Measurements from ENCODE around the gene PTPN12.
"Not testable (repeated sequence)": the region's sequence is repeated elsewhere in the genome, so short reads cannot be mapped to it uniquely, and the experiment has no call there.

Gene PTPN12

DNA sequence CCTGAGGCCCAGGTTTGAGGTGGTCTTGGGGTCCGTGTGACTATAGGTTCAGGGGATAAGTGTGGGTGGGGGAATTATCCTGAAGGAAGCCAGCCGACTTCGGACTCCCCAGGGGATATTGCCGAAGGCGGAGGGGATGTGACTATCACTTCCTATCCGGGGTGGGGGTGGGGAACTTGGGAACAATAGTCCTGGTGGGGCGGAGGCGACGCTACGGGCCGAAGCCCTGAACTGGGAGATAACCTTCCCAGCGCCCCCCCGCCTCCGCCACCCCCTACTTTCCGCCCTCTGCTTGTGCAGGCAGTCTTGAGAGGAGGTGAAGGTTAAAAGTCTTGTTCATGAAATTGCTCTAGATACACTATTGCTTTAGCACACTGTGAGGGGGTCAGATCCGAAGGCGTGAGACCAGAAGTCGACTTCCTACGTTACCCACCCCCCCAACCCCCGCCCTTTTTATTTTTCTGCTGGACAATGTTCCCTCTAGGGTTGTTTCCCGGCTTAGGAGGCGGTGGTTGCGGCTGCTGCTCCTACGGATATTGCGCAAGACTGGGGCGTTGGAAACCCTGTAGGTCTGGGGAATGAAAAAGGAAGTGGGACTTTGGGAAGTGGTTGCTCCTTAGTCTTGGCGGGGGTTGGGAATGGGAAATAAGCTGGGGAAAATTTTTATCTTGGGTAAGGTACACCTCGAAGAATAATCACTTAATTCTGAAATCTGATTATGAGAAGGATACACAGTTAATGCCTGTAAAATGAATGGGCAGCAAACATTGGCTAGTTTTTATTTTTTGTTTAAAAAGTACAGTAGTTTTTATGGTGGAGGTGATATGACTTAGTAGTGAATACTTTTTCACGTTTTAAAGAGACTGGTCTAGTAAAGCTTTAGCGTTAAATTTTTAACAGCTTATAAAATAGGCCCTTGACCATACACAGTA, 1.5 kb downstream of the PTPN12 start:
- no peak for FAIRE-seq

DNA sequence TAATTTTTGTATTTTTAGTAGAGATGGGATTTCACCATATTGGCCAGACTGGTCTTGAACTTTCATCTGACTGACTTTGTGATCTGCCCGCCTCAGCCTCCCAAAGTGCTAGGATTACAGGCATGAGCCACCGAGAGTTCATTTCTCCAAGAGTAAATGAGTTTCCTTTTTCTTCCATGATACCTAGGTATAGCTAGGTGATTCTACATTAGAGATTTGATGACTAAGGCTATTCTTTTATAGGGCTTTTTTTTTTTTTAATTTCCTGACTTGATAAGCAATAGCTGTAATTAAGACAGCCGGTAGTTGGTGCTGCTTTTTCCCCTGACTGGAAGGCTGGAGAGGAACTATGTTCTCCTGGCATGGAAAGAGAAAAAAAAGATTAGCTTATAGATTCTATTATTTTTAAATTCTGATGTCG, 3.3 kb downstream of the PTPN12 start:
- no peak for FAIRE-seq

DNA sequence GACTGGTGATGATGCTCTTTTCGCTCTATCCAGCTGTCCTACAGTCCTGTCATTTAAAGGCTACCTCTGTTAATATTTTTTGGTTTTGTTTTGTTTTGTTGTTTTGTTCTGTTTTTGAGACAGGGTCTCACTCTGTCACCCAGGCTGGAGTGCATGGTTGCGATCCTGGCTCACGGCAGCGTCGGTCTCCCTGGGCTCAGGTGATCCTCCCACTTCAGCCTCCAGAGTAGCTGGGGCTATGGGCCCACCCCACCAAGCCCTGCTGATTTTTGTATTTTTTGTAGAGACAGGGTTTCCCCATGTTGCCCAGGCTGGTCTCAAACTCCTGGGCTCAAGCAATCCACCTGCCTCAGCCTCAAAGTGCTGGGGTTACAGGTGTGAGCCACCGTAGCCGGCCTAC, 3.9 kb downstream of the PTPN12 start:
- FAIRE-seq = not testable (repeated sequence)

DNA sequence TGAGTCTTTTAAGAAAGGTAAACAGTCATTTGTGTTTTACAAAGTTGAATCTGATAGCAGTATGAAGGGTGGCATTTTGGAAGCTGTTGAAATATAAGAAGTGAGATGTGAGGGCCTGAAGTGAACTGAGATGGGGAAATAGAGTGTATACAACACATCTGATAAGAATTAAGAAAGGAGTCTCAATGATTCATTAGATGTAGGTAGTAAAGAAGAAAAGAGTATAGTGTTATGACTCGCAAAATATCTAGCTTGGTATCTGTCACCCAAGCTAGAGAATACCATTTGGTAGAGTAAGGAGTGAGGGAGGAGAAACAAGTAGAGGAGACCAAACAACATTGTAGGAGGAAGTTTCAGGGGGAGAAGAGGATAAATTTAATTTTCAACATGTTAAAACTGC, 5.3 kb downstream of the PTPN12 start:
- FAIRE-seq = no peak

DNA sequence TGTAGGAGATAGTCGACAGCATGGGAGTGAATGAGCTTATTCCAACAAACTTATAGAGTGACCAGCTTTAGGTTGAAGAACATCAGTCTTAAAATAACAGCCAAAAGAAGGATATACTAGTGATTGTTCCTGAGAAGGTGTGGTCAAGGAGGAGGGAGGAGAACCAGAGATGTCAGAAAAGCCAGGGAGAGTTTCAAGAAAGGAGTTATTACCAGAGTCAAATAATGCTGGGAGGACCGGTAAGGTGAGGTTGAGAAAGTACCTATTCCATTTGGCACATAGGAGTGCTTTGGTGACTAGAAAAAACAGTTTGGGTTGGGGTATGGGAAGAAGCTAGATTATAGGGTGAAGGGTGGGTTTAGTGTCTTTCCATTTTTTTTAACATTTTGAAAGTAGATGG, 5.8 kb downstream of the PTPN12 start:
- FAIRE-seq = no peak

DNA sequence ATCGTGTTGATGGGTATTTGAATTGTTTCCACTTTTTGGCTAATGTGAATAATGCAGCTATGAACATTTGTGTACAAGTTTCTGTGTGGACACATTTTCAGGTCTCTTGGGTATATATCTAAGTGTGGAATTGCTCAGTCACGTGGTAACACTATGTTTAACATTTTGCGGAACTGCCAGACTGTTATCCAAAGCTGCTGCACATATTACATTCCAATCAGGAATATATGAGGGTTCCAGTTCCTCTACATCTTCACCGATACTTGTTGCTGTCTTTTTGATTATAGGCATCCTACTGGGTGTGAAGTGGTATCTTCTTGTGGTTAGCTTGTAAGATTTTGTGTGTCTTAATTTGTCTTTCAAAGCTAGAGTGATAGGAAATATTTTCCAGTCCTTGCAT, 6.8 kb downstream of the PTPN12 start:
- no peak for FAIRE-seq

DNA sequence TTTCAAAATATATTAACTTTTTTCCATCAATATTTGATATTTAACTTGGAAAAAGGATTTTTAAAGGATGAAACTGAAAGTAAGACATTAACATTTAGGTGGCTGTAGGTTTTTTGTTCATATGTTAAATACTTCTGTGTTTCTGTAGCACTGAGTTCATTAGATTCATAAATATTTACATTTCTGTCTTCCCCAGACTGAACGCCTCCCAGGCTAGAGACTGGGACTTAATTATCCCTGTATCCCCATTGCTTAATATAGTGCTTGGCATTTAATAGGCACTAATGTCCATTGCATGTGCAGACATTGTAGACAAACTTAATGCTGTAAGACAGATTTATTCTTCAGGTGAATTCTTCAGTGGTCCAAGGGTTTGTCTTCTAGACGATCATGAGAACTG, 7.4 kb downstream of the PTPN12 start:
- no peak for FAIRE-seq

DNA sequence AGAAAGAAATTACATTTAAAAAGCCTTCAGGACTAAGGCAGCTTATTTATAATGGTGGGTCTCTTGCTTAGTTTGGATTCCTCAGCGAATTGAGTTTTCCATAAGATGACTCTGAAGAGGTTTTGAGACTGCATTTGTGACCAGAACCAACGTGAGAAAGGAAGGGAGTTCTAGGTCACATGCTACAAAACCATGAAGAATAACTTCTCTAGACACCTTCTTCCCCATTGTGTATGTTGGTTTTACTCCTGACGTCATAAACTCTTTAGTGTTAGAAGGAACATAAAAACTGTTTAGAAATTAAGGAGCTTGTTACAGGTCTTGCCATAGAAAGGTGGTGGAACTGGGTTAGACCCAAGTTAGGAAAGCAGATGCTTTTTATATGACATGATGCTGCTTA, 11.1 kb downstream of the PTPN12 start:
- no peak for FAIRE-seq

DNA sequence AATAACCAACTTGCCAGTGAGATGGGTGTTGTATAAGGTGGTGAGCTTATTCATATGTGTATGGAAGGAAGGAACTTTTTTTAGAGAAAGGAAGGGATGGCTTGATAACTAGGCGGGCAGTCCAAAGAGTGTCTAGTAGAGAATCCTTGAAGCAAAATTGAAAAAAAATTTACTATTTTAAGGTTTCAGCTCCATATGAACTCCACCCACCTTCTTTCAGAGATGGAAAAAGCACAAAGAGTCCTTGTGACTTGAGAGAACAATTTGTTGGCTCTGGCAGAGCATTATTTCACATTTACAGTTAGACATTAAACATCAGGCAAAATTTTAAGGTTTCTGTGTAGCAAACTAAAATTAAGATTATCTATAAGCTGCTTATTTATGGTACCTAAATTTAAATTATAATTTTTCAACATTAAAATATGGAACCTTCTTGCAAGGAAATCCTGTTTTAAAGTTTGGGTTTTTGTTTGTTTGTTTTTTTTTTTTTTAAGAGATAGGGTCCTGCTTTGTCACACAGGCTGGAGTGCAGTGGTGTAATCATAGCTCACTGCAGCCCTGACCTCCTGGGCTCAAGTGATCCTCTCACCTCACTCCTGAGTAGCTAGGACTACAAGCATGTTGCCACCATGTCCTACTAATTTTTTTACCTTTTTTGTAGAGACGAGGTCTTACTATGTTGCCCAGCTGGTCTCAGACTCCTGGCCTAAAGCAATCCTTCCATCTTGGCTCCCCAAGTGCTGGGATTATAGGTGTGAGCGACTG, 12.2 kb downstream of the PTPN12 start:
- FAIRE-seq = no peak

DNA sequence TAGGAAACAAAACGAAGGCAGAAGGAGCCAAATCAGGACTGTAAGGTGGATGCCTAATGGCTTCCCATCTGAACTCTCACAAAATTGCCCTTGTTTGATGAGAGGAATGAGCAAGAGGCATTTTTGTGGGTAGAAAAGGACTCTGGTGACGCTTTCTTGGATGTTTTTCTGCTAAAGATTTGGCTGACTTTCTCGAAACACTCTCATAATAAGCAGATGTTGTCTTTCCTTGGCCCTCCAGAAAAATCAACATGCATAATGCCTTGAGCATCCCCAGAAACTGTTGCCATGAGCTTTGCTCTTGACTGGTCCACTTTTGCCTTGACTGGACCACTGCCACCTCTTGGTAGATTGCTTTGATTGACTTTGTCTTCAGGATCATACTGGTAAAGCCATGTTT, 13.5 kb downstream of the PTPN12 start:
- no peak for FAIRE-seq

DNA sequence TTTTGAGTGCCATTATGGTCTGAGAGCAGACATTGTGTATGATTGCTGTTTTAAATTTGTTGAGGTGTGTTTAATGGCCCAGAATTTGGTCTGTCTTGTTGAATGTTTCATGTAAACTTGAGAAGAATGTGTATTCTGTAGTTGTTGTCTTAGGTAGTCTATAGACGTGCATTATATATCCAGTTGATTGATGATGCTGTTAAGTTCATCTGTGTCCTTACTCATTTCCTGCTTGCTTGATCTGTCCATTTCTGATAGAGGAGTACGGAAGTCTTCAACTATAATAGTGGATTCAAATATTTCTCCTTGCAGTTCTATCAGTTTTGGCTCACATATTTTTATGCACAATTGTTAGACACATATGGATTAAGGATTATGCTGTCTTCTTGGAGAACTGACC, 16.0 kb downstream of the PTPN12 start:
- no peak for FAIRE-seq

DNA sequence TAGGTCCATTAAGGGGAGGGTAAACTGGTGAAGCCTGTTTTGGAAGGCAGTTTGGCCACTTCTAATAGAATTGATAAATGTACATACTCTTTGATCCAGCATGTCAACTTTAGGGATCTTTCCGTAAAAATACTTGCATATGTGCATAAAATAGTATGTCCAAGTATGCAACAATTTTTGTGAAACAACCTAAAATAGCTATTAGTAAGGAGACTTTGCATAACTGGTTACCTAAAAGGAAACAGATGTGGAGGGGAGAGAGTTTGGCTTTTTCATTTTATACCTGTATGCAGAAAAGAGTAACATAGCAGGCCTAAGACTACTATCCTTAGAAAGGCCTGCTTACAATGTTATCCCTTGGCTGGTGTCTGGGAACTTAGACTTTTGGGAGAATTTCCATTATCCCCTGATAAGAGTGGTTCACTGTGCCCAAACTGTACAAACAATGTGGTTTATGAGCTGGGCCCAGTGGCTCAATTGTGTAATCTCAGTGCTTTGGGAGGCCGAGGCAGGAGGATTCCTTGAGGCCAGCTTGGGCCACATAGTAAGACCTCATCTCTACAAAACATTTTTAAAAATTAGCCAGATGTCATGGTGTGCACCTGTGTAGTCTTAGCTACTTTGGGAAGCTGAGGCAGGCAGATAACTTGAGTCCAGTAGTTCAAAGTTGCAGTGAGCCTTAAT, 21.3 kb downstream of the PTPN12 start:
- no peak for FAIRE-seq

DNA sequence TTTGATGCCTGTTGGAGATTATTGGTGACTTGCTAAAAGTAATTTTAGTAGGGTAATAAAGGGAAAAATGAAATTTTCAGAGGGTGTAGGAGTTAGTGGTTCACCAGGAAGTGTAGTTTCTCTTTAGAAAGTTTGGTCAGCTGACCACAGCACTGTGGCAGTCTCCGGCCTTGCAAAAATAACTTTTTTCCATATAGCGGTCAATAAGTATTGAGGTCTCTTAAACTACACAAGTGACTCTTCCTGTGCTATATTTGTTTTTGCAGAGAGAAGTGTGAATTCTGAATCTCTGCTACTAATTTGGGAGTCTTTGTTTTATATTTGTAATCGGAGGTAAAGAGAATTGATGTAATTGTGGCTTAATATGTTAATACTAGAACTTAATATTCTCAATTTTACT, 24.3 kb downstream of the PTPN12 start:
- no peak for FAIRE-seq

DNA sequence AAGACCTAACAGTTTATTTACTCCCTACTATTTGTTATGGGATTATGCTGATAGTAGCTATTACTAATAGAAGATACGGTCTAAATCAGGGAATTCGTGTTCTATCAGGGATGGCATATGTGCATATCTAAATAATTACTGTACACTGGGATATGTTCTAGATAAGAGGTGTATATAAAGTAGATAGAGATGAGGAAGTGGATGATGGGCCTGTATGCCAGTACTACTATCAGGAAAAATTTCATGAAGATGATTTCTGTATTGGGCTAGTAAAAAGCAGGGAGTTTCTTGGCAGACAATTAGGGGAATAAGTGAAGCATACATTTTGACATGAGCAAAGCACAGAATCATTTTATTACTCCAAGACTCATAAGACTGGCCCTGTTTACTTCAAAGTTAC, 26.2 kb downstream of the PTPN12 start:
- no peak for FAIRE-seq

DNA sequence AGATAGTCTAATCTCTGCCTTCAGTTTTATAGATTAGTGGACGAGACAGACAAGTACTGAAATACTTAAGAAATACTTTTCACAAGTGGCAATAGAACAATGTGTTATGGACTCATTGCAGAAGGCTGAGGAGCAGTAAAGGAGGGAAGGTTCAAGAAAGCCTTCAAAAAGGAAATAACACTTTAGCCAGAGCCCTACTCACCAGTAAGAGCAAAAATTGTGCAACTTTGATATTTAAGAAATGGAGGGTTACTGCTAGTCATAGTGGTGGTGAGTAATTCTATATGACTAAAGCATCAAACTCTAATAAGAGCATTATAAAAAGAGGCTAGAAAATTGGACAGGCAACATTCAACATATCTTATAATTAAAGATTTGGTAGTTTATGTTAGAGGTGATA, 28.8 kb downstream of the PTPN12 start:
- no peak for FAIRE-seq

DNA sequence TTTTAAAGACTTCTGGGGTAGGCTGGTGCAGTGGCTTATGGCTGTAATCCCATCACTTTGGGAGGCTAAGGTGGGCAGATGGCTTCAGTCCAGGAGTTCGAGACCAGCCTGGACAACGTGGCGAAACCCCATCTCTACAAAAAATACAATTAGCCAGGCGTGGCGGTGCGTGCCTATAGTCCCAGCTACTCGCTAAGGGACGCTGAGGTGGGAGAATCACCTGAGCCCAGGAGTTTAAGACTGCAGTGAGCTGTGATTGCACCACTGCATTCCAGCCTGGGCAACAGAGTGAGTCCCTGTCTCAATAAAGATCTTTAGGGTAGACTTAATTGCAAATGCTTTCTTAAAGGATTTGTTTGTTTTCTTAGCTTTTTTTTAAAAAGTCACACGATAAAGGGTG, 29.3 kb downstream of the PTPN12 start:
- no peak for FAIRE-seq

DNA sequence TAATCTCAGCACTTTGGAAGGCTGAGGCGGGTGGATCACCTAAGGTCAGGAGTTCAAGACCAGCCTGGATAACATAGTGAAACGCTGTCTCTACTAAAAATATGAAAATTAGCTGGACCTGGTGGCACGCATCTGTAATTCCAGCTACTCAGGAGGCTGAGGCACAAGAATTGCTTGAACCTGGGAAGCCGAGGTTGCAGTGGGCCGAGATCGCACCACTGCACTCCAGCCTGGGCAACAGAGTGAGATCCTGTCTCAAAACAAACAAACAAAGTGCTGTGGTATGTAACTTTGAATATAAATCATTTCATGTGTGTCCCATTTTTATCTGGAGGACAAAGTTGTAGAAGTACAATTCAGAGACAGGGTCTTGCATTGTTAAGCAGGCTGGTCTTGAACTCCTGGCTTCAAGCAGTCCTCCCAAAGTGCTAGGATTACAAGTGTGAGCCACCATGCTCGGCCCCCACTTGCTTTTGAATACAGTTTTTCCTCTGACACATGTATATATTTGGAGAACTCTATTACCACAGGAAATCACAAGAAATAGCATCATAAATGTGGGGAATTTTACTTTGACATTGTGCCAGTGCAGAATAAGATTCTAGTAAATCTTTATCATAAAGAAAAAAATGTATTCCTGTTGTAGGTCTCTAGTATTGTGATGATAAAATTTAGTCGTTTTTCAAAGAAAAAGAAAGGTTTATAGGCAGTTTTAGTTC, 32.6 kb downstream of the PTPN12 start:
- FAIRE-seq = no peak

DNA sequence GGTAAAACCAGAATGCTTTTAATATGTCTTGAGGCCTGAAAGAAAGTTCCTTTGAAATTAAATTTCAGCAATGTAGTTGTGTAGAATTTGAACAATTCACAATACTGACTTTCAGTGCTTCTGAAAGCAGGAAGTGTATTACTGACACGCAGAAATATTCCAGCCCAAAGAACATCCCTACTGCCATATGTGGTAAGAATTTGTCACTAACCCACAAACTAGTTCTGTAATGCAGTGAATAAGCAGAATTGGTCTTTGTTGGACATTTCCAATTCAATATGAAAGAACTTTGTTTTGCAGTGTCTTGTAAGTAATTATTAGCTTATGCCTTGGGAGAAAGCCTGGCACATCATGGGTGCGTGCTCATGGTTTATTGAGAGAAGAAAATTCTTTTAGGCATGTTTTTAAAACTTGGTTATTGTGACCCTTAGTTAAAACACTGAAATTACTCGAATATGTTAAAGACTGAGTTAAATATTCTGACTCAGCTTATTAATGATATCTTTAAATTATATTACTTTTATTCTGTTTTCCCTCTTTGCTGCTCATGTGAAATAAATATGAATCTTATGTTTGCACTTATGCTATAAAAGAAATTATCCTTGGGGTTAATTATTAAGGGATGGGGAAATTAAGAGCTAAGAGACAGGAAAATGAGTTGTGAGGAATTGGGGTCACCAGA, 33.4 kb downstream of the PTPN12 start:
- peak; percentile 4 for FAIRE-seq

DNA sequence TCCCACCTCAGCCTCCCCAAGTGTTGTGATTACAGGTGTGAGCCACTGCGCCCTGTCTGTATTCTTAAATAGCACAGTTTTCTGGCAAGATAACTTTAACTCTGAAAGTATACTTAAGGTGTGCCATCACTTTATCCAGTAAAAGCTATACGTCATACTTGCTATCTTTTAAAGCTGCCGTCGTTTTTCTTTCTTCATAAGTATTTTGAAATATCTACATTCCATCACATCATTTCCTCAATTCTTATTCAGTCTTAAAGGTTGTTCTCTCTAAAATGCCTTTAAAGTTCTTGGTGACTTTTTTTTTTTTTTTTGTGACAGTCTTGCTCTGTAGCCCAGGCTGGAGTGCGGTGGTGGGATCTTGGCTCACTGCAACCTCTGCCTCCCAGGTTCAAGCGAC, 34.7 kb downstream of the PTPN12 start:
- FAIRE-seq = no peak

DNA sequence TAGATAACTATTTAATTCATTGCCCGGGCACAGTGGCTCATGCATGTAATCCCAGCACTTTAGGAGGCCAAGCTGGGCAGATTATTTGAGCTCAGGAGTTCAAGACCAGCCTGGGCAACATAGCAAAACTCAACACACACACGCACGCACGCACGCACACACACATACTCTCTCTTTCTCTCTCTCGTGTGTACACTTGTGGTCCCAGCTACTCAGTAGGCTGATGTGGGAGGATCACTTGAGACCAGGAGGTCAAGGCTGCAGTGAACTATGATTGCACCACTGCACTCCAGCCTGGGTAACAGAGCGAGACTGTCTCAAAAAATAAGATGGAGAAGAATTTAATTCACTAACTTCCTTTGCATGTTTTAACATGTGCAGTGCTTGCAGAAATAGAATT, 38.1 kb downstream of the PTPN12 start:
- FAIRE-seq = no peak

DNA sequence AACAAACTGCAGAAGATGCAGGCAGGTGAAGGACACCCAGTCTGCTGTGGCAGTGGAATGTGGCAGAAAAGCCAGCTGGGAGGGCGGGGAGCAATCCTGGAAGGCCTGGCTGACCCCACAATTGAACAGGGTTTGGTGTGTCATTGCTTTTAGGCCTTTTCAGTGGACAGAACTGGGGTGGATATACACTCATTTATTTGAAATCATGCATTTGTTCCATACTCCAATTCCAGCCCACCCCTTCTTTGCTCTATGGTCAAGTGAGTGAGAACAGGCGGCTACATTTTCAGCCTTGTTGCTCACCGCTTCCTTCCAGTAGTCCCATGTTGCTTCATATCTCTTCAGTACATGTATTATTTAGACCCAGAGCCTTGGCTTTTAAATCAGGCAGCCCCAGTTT, 39.8 kb downstream of the PTPN12 start:
- no peak for FAIRE-seq

DNA sequence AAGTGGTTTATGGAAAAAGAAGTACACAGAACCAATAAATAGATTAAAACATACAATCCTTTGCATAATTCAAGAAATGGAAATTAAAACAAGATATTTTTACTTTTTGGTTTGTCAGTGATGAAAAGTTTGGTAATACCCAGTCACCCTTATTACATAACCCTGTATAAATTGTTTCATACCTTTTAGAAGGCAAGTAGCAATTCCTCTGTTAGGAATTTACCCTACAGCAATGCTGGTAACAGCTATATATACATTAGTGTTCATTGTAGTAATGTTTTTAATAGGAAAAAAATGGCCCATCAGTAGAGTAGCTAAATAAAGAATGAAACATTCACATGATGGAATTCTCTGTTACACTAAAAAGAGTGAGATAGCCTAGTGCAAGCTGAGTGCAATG, 42.7 kb downstream of the PTPN12 start:
- FAIRE-seq = no peak

All from endometrium (tissue), 2 donors.